ENCODE data around the gene STX8. TPM values are rescaled to one million over a fixed set of nuclear protein-coding genes. Genes with fewer than 3 reads are reported as not detected.

STX8 gene
- total and polyA plus RNA-seq, 9 of the 15 experiments (the other 6 are each of a cell fraction or from before 2014, with no cell fraction given) = 14.6 to 42.5 (median 22.1) TPM

DNA sequence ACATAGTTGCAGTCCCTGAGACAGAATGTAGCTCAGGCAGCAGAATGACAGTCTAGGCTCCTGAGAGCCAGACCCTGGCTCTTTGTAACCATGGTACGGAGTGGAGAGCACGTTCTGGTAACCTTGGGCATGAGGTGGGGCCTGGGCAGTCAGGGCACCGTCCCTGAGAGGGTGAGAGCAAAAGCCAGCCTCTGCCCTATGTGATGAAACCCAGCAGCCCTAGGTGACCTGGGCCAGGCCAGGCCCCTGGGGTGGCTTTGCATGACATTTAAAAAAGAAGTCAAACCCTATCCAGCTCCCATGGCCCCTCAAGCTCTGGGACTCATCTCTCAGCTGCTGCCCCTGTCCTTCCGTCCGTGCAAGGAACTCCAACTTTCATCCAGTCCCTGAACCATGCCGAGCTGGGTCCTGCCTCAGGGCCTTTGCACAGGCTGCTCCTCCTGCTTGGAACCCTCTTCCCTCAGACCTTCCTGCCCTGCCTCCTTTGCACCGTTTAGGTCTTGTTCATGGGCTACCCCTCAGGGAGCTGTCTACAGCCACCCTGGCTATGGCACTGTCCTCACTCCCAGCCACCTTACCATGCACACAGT lies 365.7 kb downstream of the STX8 start:
- in situ Hi-C loops (cut with MboI) = no loop called here
- POLR2A ChIA-PET = no interaction called here

DNA sequence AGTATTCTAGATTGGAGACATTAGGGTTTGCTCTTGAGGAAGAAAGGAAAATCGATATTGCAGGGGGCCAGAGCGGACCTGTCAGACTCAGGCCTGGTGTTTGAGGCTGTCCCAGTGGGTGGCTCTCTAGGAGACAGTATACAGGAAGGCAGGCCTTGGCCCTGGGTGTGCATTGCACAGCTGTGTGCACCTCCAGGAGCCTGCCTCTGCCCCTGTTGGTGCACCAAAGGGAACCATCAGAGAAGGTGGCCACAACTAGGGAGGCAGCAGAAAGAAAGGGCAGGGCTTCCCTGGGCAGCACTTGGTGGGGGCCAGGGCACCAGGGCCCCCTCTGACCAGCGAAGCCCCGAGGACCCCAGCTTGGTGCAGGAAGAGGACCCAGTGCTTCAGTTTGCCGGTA lies 366.3 kb downstream of the STX8 start:
- intact Hi-C loops (cut with micrococcal nuclease) = no loop called here
- H3K9ac ChIP-seq (ENCODE audit: insufficient read depth in 1 of 2, low read depth in 2 of 2, low read length in 2 of 2) = no peak overlapping the region
- ChIA-PET CTCF (ENCODE audit: low intra/inter-chr PET ratio) (no interaction called here), POLR2A (interaction anchor here (0.7 kb wide), 1 partner anchor 36 kb away, joined by 3 read pairs; no protein-coding TSS in a partner anchor)
- H3K79me2 ChIP-seq (ENCODE audit: control insufficient read depth, insufficient read depth, low read length) = no peaks in the 10 kb centered on the region
- H3K27me3 ChIP-seq (ENCODE audit: control insufficient read depth in 2 of 2, insufficient read depth in 2 of 2, low read length in 2 of 2) = peaks cover 2 to 13% of the 10 kb centered on the region in 2 experiments; a peak in 2 of 5 replicates
- no peaks in the 10 kb centered on the region for H3K36me3 ChIP-seq (ENCODE audit: control insufficient read depth, insufficient read depth, low read length)
- no peak for FAIRE-seq
- no peaks in the 10 kb centered on the region for H3K9me1 ChIP-seq (ENCODE audit: control insufficient read depth, insufficient read depth, low read length)
- BruUV-seq (replicated peaks) = no TSS peak
- H3K4me1 ChIP-seq (replicated peaks in 1 of 2; ENCODE audit: control insufficient read depth in 2 of 2, insufficient read depth in 2 of 2, low read length in 2 of 2) = no peaks in the 10 kb centered on the region
- ATAC-seq = no peak
- no peak overlapping the region for H3K4me2 ChIP-seq (ENCODE audit: insufficient read depth, low read length)
- H3K9me3 ChIP-seq (replicated peaks; ENCODE audit: control insufficient read depth, insufficient read depth, low read depth, low read length) = no peaks in the 10 kb centered on the region
- no peak overlapping the region for H3K4me3 ChIP-seq
- in situ Hi-C loops (cut with MboI) = no loop called here
- no peaks in the 10 kb centered on the region for H4K20me1 ChIP-seq (replicated peaks; ENCODE audit: control insufficient read depth, insufficient read depth, low read length)
- WGBS (ENCODE audit: insufficient coverage, low coverage, missing lambda C conversion rate) = 4% methylated on average over 3 of the region's 5 CpGs
- DNase-seq (ENCODE audit: extremely low read depth in 1 of 4, low spot score in 3 of 4) = no peak
- no peak overlapping the region for H2AFZ ChIP-seq (ENCODE audit: low read depth, low read length)
- H3K27ac ChIP-seq (ENCODE audit: extremely low read depth, low read depth, low read length) = no peak overlapping the region
- TF ChIP-seq ZNF77 (CRISPR knock-in tag; IDR thresholded peaks at IDR 0.05) = no peak
- TF ChIP-seq, protein P1, sequence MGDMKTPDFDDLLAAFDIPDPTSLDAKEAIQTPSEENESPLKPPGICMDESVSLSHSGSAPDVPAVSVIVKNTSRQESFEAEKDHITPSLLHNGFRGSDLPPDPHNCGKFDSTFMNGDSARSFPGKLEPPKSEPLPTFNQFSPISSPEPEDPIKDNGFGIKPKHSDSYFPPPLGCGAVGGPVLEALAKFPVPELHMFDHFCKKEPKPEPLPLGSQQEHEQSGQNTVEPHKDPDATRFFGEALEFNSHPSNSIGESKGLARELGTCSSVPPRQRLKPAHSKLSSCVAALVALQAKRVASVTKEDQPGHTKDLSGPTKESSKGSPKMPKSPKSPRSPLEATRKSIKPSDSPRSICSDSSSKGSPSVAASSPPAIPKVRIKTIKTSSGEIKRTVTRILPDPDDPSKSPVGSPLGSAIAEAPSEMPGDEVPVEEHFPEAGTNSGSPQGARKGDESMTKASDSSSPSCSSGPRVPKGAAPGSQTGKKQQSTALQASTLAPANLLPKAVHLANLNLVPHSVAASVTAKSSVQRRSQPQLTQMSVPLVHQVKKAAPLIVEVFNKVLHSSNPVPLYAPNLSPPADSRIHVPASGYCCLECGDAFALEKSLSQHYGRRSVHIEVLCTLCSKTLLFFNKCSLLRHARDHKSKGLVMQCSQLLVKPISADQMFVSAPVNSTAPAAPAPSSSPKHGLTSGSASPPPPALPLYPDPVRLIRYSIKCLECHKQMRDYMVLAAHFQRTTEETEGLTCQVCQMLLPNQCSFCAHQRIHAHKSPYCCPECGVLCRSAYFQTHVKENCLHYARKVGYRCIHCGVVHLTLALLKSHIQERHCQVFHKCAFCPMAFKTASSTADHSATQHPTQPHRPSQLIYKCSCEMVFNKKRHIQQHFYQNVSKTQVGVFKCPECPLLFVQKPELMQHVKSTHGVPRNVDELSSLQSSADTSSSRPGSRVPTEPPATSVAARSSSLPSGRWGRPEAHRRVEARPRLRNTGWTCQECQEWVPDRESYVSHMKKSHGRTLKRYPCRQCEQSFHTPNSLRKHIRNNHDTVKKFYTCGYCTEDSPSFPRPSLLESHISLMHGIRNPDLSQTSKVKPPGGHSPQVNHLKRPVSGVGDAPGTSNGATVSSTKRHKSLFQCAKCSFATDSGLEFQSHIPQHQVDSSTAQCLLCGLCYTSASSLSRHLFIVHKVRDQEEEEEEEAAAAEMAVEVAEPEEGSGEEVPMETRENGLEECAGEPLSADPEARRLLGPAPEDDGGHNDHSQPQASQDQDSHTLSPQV (IDR thresholded peaks at IDR 0.05) = no peak
- no peak for TF ChIP-seq ZNF445 (CRISPR knock-in tag; IDR thresholded peaks at IDR 0.05; ENCODE audit: low read depth)
- TF ChIP-seq, protein P2, sequence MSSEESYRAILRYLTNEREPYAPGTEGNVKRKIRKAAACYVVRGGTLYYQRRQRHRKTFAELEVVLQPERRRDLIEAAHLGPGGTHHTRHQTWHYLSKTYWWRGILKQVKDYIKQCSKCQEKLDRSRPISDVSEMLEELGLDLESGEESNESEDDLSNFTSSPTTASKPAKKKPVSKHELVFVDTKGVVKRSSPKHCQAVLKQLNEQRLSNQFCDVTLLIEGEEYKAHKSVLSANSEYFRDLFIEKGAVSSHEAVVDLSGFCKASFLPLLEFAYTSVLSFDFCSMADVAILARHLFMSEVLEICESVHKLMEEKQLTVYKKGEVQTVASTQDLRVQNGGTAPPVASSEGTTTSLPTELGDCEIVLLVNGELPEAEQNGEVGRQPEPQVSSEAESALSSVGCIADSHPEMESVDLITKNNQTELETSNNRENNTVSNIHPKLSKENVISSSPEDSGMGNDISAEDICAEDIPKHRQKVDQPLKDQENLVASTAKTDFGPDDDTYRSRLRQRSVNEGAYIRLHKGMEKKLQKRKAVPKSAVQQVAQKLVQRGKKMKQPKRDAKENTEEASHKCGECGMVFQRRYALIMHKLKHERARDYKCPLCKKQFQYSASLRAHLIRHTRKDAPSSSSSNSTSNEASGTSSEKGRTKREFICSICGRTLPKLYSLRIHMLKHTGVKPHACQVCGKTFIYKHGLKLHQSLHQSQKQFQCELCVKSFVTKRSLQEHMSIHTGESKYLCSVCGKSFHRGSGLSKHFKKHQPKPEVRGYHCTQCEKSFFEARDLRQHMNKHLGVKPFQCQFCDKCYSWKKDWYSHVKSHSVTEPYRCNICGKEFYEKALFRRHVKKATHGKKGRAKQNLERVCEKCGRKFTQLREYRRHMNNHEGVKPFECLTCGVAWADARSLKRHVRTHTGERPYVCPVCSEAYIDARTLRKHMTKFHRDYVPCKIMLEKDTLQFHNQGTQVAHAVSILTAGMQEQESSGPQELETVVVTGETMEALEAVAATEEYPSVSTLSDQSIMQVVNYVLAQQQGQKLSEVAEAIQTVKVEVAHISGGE (CRISPR knock-in tag; IDR thresholded peaks at IDR 0.05) = no peak

More for the DNA sequence above, 365.7 kb downstream of the STX8 start:
- BruUV-seq (replicated peaks) = no TSS peak
- Histone ChIP-seq H3K4me1 (replicated peaks in 1 of 2; ENCODE audit: control insufficient read depth in 2 of 2, insufficient read depth in 2 of 2, low read length in 2 of 2) (no peaks in the 10 kb centered on the region), H4K20me1 (replicated peaks; ENCODE audit: control insufficient read depth, insufficient read depth, low read length) (no peaks in the 10 kb centered on the region), H3K4me3 (no peak overlapping the region), H3K27me3 (ENCODE audit: control insufficient read depth in 2 of 2, insufficient read depth in 2 of 2, low read length in 2 of 2) (peaks cover 2 to 13% of the 10 kb centered on the region in 2 experiments; a peak in 2 of 5 replicates), H2AFZ (ENCODE audit: low read depth, low read length) (no peak overlapping the region), H3K79me2 (ENCODE audit: control insufficient read depth, insufficient read depth, low read length) (no peaks in the 10 kb centered on the region), H3K9ac (ENCODE audit: insufficient read depth in 1 of 2, low read depth in 2 of 2, low read length in 2 of 2) (no peak overlapping the region), H3K4me2 (ENCODE audit: insufficient read depth, low read length) (no peak overlapping the region), H3K9me3 (replicated peaks; ENCODE audit: control insufficient read depth, insufficient read depth, low read depth, low read length) (no peaks in the 10 kb centered on the region), H3K27ac (ENCODE audit: extremely low read depth, low read depth, low read length) (no peak overlapping the region), H3K9me1 (ENCODE audit: control insufficient read depth, insufficient read depth, low read length) (no peaks in the 10 kb centered on the region), H3K36me3 (ENCODE audit: control insufficient read depth, insufficient read depth, low read length) (no peaks in the 10 kb centered on the region)
- intact Hi-C loops (cut with micrococcal nuclease) = no loop called here
- TF ChIP-seq E2F3 (CRISPR knock-in tag; IDR thresholded peaks at IDR 0.05) (no peak), STAT5A (IDR thresholded peaks at IDR 0.05; ENCODE audit: borderline replicate concordance, low read length) (no peak), NFXL1 (CRISPR knock-in tag; IDR thresholded peaks at IDR 0.05) (no peak), NCOA1 (IDR thresholded peaks at IDR 0.05; ENCODE audit: low read depth) (no peak), L3MBTL2 (IDR thresholded peaks at IDR 0.05) (no peak), POLR2A (conservative IDR thresholded peaks at IDR 0.05) (no peak), SLC30A9 (CRISPR knock-in tag; IDR thresholded peaks at IDR 0.05) (no peak), BRF1 (IDR thresholded peaks at IDR 0.05; ENCODE audit: borderline replicate concordance, extremely low read depth, insufficient read length) (no peak)
- 8% methylated on average over 6 of the region's 7 CpGs for WGBS (ENCODE audit: insufficient coverage, low coverage, missing lambda C conversion rate)
- FAIRE-seq (no peak), ATAC-seq (no peak), DNase-seq (ENCODE audit: extremely low read depth in 1 of 4, low spot score in 3 of 4) (no peak)
- CTCF ChIA-PET (ENCODE audit: low intra/inter-chr PET ratio) = no interaction called here
